H54 (cell line): Measurements from ENCODE around the gene NTRK3.

ENCODE experiments used
- DNase-seq: peaks from one replicate; pipeline ENCODE4 v3.0.0; 2011; ENCODE audit warnings: low spot score, mixed read lengths; ENCODE audit not compliant: insufficient read length
- FAIRE-seq: peaks from 3 replicates; lab custom pipeline; 2011; peaks lifted over from hg19 to GRCh38; lab: Jason Lieb, UNC
- POLR2A ChIP-seq: IDR thresholded peaks from 2 replicates; pipeline ENCODE4 v1.6.1; 2011; ENCODE audit warnings: low read depth, mild to moderate bottlenecking, low read length

The NTRK3 gene

DNA sequence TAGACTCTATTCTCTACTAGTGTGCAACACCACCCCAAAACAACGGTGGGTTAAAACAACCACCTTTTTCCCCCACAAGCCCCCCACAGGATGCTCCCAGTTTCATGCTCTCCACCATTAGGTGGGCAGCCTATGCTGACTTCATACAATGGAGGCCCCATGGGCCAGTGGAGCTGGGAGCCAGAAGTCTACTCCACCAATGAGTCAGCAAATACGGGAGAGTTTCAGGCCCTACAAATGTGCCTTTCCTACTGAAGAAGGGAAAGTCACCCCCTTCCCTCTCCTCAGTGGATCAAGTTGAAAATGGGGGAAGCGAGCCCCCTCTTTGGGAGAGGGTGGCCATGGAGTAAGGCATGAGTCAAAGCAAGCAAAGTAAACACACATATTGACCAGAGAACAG, 278.6 kb downstream of the NTRK3 start:
- TF ChIP-seq POLR2A = no peak
- FAIRE-seq = no peak
- no peak for DNase-seq

GRCh38 chr15:87976552-87976951, 280.0 kb downstream of the NTRK3 start:
- no peak for FAIRE-seq
- no peak for DNase-seq
- TF ChIP-seq POLR2A = no peak

GRCh38 chr15:87973501-87974215, 282.9 kb downstream of the NTRK3 start:
- no peak for FAIRE-seq

DNA sequence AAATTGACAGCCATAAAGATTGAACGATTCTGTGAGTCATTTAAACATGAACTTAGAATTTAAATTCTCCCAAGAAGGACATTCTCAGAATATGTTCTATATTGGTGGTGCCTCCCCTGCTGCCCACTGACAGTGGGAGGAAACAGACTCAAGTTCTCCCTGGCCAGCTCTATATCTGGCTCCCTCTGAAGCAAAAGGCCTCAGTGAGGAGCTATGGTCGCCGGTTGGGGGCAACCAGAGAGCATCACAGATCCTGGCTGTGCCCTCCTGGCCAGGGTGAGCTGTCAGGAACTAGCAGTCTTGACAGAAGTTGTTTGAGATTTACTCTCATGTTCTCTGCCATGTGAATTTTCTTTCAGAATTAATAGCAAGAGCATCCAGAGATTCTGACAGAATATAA, 285.5 kb downstream of the NTRK3 start:
- no peak for FAIRE-seq
- TF ChIP-seq POLR2A = no peak
- DNase-seq = no peak

More at GRCh38 chr15:87973501-87974215, 282.9 kb downstream of the NTRK3 start:
- no peak for DNase-seq
- no peak for TF ChIP-seq POLR2A

DNA sequence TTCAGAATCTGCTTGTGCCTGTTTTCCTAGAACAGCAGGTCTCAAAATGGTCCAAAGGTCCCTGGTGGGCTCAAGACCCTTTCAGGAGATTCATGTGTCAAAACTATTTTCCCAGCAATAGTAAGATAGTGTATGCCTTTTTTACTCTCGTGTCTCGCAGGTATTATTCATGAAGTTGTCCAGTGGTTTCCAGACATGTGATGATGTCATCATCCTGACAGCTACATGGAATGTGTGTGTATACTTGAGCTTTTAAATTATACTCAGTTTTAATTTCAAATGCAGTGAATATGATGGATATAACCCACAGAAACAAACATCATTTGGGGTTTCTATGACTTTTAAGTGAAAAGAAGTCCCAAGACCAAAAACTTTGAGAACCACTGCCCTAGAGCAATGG, 288.6 kb downstream of the NTRK3 start:
- TF ChIP-seq POLR2A = no peak
- FAIRE-seq (no peak), DNase-seq (no peak)

DNA sequence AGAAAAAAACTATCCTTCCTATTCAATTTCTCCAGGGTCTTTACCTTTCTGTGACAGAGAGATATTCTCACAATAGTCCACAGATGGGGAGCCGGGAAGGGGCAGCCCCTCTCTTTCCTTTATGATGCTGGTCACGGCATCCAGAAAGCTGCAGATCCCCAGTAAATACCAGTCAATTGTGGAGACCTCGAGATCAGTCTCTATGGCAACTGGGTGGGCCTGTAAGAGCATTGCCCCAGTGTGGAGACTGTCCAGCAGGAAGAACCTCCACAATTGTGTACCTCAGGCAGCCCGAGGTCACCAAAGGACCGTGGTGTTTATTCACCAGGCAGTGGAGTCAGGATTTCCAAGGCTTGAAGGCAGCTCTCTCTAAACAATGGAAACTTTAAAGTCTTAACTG, 291.2 kb downstream of the NTRK3 start:
- DNase-seq (no peak), FAIRE-seq (no peak)
- TF ChIP-seq POLR2A = no peak

GRCh38 chr15:87962428-87962827, 294.1 kb downstream of the NTRK3 start:
- FAIRE-seq = no peak
- no peak for TF ChIP-seq POLR2A

DNA sequence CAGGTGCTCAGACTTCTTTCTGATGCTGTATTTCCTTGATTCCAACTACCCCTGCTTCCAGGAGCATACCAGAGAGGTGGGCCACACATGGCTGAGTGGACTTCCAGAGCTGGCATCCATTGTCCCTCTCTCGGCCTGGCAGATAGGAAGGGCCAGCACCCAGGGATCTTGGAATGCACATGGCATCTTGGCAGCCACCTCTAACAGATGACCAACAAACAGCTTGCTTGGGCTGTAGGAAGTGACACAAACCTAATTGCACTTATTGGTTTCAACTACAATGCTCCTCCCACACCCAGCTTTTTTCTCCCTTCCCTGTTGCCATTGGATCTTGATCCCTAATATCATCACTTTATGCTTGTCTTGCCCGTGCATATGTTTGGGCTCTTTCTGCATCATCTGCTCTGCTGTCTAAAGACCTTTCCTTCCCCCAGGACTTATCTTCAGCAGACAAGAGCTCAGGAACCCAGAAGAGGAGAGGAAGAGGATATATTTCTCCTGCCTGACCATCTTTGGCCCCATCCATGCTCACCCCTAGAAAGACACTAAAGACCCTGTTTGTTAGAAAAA, 294.6 kb downstream of the NTRK3 start:
- no peak for DNase-seq
- FAIRE-seq = no peak
- TF ChIP-seq POLR2A = no peak

More at GRCh38 chr15:87962428-87962827, 294.1 kb downstream of the NTRK3 start:
- no peak for DNase-seq

GRCh38 chr15:87959662-87960061, 296.9 kb downstream of the NTRK3 start:
- DNase-seq (no peak), FAIRE-seq (no peak)
- TF ChIP-seq POLR2A = no peak

DNA sequence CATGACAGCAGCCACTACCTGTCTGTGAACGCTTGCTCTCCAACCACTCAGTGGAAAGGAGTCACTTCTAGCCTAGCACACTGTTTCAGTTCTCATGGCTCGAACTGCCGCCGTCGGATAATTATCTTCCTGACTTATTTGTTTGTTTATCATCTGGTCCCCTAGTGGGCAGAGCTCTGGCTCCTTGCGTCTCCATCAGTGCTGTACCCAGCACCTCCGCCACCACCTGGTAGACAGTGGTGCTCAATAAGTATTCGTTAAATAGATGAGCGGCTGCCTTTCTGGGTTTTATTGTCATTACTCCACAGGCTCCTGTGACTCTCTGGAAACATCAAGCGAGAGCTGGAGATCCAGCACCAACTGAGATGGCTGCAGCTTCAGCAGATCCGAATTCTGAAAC, 297.5 kb downstream of the NTRK3 start:
- DNase-seq (no peak), FAIRE-seq (no peak)

DNA sequence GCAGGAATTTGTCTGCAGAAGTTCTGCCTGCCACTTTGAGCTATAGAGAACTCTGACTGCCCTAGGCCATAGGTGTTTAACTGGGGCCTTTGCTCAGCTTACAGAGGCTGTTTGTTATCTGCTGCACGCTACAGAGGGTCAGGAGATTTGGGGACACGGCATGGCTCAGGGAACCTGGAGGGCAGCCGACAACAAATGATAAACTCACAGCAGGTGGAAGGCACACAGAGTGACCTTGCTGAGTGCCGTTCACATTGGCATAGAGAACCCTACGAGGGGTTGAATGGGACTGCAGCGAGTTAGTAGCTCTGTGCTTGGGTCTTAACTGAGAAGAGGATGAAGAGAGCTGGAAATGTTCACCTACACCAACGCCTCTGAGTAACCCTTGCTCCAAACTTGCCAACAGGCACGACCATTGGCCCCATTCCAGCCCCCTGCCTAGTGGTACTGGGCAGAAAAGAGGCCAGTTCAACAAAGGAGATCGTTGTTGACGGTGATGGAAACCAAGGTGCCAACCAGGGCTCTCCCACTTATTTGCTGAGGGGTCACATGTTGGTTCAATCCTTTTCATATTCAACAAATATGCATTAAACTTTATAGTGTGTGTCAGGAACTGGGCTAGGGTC, 301.1 kb downstream of the NTRK3 start:
- no peak for DNase-seq
- no peak for TF ChIP-seq POLR2A
- no peak for FAIRE-seq

More for the DNA sequence above, 297.5 kb downstream of the NTRK3 start:
- TF ChIP-seq POLR2A = no peak

- no peak for TF ChIP-seq POLR2A
- FAIRE-seq = no peak
- DNase-seq = no peak
Measured at GRCh38 chr15:87954793-87955192, 301.7 kb downstream of the NTRK3 start.

GRCh38 chr15:87952736-87953287, 303.7 kb downstream of the NTRK3 start:
- TF ChIP-seq POLR2A = no peak
- no peak for DNase-seq
- no peak for FAIRE-seq

- FAIRE-seq = no peak
- DNase-seq = no peak
- TF ChIP-seq POLR2A = no peak
Measured at GRCh38 chr15:87949575-87950223, 306.8 kb downstream of the NTRK3 start.

DNA sequence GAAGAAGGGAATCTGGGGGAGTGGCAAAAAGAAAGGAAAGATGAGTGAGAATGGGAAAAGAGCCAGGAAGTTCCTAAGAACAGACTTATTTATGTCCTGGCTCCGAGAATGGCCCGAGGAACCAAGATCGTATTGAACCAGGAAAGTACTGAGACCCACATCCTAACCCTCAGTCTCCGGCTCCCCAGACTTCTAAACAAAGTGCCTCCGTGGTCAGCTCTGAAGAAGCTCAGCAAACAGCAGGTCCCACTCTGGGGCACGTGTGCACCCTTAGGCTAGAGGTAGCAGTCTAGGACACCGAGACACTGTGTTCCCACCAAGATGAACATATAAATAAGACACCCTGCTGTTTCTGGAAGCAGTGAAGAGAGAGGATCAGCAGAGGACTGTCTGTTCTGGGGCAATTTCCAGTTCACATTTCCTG, 307.4 kb downstream of the NTRK3 start:
- no peak for TF ChIP-seq POLR2A
- no peak for DNase-seq
- FAIRE-seq = no peak
